Adipose tissue (tissue), 3 donors: ENCODE measurements around the gene RMI2. TPM values are rescaled to one million over a fixed set of nuclear protein-coding genes. Genes with fewer than 3 reads are reported as not detected.
"Not testable (repeated sequence)": the region's sequence is repeated elsewhere in the genome, so short reads cannot be mapped to it uniquely, and the experiment has no call there.

ENCODE experiments used
- H3K27ac ChIP-seq: one replicate; pipeline ENCODE4 v1.5.1; 2013; ENCODE audit warnings: low read depth, low read length
- WGBS, 3 donors: extraction: QIAGEN DNeasy Blood & Tissue Kit; methylation state at CpG; one replicate each; pipeline ENCODE4 v1.1.7; 2013; 5-methylcytosine and 5-hydroxymethylcytosine counted together
- polyA plus RNA-seq, 3 donors: library from polyadenylated mRNA; stranded (reverse); fragments of 200-250 nt; gene quantifications; one replicate each; pipeline ENCODE4 v1.2.3, GENCODE V29; 2013
- donor health status: healthy with polysubstance abuse.
- donor health status: Bipolar disorder and iron deficiency.
- donor health status: healthy.

The RMI2 gene
- polyA plus RNA-seq: under 1 TPM; 0.67 to 0.87 (median 0.67) TPM

DNA sequence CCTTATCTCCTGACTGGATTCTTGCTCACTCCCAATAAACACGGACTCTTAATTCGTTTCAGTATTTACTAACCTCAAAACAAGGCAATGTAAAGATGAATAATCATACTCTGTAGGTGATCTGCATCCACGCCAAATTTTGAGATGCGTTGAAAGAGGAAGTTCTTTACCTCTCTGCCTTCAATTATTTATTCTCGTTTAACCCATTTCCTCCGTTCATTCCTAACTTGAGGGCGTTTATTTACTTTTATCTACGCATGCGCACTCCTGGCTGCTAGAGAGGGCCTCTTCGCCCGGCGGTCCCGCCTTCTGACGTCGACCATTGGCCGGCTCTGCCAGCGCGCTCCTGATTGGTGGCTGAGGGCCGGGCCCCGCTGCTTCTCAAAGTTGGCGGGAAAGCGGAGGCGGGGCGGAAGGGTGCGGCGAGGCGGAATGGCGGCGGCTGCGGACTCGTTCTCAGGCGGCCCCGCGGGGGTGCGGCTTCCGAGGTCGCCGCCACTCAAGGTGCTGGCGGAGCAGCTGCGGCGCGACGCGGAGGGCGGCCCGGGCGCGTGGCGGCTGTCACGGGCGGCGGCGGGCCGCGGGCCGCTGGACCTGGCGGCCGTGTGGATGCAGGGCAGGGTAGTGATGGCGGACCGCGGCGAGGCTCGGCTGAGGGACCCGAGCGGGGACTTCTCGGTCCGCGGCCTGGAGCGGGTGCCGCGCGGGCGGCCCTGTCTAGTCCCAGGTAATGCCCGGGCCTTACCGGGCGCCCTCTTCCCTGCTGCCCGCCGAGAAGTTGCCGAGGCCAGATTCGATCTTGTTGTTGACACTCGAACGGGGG lies at the start of gene RMI2:
TSS of gene RMI2 (plus strand) at position 420 of the 823 bp plus-strand sequence. CDS start at position 433, 13 bp downstream.
- H3K27ac ChIP-seq: no peak within 1 kb of the TSS
- 1% methylated on average over 80 to 82 of the region's 82 CpGs for WGBS, 3 donors

DNA sequence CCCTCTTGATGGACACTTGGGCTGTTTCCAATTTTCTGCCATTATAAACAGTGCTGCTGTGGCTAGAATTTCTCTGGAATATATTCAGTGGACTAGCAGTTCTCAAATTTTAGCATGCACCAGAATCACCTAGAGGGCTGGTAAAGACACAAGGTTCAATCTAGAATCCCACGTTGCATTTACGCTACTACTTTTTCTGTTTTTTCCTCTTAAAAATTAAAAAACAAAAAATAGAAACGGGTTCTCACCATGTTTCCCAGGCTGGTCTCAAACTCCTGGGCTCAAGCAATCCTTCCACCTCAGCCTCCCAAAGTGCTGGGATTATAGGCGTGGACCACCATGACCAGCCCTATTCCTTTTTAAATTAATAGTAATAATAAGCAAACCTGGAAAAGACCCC lies 49.6 kb upstream of the RMI2 start:
- WGBS, 3 donors: 94 to 96% (median 95%) methylated on average over 4 of the region's 4 CpGs
- no peak overlapping the region for H3K27ac ChIP-seq

DNA sequence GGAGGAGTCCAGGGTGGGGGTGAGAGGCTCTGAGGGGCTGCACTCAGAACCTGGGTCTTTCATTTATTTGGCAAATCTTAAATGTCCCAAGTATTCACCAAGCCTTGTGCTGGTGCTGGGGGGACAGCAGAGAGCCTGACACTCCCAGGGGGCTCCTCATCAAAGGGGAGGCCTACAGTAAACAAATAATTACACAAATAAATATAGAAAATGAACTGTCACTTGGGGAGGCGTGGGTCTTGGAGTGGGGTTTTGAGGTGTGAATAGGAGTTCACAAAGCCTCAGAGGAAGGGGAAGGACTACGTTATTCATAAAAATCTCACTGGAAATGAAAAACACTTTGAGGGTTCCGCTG lies 48.9 kb upstream of the RMI2 start:
- no peak overlapping the region for H3K27ac ChIP-seq
- 80 to 85% (median 83%) methylated on average over 3 of the region's 3 CpGs for WGBS, 3 donors

DNA sequence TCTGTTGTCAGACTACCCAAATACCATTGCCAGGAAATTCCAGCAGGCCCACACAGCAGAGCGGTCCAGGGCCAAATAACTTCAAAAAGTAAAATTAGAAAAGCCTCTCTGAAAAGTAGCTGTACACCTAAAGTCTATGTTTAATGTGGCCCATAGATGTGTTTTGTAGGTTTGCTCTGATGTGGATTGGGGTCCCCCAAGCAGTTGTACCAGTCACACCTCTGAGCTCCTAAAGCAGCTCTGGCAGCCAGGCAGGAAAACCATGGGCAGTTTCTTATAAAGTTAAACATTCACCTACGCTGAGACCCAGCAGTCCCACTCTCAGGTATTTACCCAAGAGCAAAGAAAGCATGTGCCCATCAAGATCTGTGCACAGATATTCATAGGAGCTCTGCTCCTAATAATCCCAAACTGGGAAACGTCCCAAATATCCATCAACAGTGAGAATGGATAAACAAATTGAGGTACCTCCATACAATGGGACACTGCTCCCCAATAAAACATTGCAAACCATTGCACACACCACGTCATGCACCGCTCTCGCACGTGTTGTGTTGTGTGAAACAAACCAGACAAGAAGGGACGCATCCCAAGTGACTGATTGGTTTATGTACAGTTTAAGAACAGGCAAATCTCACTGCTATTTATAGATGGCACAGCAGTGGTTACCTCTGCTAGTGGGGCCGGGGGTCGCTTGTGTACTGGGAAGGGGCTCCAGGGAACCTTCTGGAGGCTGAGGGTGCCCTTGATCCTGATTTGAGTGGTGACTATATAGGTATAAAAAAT lies 48.4 kb upstream of the RMI2 start:
- 21 to 60% (median 58%) methylated on average over 10 of the region's 10 CpGs for WGBS, 3 donors
- H3K27ac ChIP-seq: no peak overlapping the region

DNA sequence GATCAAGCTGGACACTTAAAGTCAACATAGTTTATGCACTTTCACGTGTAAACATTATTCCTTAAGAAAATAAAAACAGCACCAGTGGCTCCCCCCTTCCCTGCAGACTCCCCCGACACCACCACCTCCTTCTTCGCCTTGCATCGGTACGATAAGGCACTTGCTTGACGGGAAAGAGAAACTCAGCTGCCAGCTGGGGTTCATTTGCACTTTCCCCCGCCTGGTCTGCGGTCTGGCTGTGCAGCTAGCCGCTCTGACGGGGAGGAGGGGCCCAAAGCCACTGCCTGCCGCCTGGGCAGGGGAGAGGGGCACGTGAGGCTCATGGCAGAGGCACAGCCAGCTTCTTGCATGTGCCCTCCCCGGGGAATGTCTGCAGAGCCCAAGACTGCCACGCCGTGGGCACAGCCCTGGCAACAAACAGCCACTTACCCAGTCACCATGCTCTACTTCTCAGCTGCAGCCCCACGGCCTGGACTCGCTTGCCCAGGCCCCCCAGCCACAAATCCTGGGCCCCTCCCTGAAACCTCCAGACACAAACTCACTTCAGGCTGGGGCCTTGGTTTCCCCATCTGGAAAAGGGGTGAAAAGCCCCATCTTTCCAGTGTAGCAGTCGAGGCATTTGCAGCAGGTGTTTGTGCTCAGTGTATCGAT lies 47.6 kb upstream of the RMI2 start:
- WGBS, 3 donors: 16 to 19% (median 17%) methylated on average over 17 to 19 of the region's 19 CpGs
- no peak overlapping the region for H3K27ac ChIP-seq

DNA sequence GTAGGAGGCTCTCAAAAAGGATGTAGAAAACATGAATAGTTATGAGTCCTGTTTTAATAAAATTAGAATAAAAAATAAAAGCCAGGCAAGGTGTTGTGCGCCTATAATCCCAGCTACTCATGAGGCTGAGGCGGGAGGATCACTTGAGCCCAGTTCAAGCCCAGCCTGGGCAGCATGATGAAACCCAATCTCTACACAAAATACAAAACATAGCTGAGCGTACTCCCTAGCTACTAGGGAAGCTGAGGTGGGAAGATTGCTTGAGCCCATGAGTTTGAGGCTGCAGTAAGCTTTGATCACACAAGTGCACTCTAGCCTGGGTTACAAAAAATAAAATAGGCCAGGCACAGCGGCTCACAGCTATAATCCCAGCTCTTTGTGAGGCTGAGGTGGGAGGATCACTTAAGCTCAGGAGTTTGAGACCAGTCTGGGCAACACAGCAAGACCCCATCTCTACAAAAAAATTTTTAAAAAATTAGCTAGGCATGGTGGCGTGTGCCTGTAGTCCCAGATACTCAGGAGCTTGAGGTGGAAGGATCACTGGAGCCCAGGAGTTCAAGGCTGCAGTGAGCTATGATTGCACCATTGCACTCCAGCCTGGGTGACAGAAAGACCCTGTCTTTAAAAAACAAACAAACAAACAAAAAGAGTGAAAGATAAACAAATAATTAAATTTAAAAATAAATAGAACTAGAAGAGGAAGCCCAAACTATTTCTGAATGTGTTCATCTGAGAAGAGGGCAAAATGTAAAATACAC lies 46.9 kb upstream of the RMI2 start:
- H3K27ac ChIP-seq: no peak overlapping the region

DNA sequence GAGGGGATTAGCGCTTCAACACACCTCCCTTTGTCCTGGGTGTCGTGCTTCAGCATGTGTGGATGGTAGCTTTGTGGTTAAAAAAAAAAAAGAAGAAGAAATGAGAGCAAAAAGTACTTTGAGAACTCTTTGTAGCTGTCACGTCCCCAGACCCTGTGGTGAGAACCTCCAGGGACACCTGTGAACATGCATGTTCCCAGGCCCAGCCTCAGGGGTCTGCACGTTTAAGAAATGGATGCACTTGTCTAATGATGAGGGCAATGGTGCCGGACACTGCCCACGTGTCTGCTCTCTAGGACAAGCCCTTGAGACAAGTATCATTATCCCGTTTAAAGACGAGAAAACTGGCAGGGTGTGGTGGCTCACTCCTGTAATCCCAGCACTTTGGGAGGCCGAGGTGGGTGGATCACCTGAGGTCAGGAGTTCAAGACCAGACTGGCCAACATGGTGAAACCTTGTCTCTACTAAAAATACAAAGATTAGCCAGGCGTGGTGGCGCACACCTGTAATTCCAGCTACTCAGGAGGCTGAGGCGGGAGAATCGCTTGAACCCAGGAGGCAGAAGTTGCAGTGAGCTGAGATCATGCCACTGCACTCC lies 46.2 kb upstream of the RMI2 start:
- H3K27ac ChIP-seq: not testable (repeated sequence)
- WGBS, 3 donors: 80 to 90% (median 84%) methylated on average over 13 of the region's 13 CpGs

More for the DNA sequence above, 46.9 kb upstream of the RMI2 start:
- WGBS, 3 donors: 83 to 94% (median 93%) methylated on average over 5 of the region's 5 CpGs

DNA sequence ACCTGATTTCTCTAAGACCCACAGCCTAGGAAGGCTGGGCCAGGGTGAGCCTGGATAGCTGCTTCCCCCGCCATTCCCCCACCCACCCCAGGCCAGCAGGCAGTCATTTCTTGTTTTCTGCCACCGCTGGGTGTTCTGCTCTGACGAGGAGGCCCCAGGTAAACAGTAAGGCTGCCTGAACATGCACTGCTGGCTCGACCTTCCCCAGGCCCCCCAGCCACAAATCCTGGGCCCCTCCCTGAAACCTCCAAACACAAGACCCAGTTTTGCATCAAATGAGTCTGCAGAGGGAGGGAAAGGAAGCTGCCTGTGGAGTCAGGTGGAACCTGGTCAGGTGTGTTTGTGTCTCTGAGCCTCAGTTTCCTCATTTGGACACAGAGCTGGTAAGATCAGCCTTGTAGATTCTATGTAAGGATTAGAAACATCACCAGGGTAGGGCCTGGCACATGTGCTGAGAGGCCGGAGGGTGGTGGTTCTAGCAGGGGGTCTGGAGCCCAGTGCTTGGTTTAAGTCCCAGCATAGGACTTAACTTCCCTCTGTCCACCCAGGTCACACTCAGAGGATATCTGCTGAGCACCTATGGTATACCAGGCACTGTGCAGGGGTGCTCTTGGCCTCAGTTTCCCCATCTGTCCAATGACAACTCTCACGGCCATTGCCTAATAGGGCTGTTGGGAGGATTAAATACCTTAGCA lies 45.2 kb upstream of the RMI2 start:
- H3K27ac ChIP-seq: no peak overlapping the region
- WGBS, 3 donors: 79 to 85% (median 85%) methylated on average over 6 of the region's 6 CpGs

DNA sequence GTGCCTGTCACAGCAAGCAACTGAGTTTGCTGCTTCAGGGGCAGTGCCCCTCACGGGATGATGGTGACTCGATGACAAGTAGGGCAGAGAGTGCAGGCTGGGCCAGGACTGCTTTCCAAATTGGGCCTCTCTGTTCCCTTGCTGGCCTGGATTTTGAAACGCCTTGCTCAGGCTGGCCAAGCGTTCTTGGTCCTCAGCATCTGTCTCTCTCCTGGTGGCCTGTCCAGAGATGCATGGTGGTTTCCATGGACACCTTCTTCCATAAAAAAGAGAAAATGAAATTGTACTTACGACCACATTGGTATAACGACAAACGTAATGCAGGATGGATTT lies 44.7 kb upstream of the RMI2 start:
- H3K27ac ChIP-seq: no peak overlapping the region
- WGBS, 3 donors: 84 to 96% (median 92%) methylated on average over 7 of the region's 7 CpGs

DNA sequence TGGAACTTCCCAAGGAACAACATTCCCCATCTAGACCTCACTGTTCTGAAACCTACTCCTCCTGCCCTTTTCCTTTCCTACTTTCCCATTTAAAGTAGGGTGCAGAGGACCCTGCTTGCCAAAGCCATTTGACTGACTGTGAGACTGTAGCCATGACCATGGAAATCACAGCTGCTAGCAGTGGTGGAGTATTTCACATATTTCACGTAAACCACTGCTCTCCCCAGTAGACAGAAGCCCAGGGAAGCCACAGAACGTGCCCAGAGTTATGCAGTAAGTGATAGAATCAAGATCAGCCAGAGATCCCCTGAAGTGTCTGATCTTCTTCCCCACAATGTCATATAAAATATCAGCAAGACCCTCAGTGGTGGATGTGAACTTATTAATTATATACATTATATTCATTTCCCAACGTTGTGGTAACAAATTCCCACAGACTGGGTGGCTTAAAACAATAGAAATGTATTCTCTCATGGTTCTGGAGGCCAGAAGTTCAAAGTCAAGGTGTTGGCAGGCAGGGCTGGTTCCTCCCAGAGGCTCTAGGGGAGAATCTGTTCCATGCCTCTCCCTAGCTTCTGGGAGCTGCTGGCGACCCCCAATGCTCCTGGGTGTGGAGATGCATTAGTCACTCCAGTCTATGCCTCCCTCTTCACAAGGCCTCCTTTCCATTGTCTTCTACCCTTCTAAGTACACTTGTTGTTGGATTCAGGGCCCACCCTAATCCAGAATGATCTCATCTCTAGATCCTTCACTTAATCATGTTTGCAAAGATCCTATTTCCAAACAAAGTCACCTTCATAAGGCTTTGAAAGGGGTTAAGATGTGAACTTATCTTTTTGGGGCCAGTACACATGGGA lies 43.4 kb upstream of the RMI2 start:
- H3K27ac ChIP-seq: no peak overlapping the region
- 68 to 76% (median 76%) methylated on average over 4 of the region's 4 CpGs for WGBS, 3 donors

DNA sequence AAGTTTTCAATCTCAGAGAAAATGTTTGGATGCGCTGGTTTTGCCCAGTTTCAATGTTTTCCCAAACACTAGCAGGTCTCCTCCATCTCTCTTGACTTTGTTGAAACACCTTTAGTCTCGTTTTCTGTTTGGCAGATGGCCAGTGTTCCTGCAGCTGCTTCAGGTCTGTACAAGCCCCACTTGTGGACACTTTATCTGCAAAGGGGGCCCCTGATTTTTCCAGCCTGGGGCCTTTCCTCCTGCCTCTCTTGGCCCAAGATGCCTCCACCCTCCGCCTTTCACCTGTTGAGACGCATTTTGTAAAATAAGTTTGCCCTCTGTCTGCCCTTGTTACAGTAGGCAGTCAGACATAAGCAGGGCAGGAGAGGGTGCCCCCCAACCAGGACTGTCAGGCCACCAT lies 42.3 kb upstream of the RMI2 start:
- 44 to 78% (median 75%) methylated on average over 4 of the region's 4 CpGs for WGBS, 3 donors
- no peak overlapping the region for H3K27ac ChIP-seq

DNA sequence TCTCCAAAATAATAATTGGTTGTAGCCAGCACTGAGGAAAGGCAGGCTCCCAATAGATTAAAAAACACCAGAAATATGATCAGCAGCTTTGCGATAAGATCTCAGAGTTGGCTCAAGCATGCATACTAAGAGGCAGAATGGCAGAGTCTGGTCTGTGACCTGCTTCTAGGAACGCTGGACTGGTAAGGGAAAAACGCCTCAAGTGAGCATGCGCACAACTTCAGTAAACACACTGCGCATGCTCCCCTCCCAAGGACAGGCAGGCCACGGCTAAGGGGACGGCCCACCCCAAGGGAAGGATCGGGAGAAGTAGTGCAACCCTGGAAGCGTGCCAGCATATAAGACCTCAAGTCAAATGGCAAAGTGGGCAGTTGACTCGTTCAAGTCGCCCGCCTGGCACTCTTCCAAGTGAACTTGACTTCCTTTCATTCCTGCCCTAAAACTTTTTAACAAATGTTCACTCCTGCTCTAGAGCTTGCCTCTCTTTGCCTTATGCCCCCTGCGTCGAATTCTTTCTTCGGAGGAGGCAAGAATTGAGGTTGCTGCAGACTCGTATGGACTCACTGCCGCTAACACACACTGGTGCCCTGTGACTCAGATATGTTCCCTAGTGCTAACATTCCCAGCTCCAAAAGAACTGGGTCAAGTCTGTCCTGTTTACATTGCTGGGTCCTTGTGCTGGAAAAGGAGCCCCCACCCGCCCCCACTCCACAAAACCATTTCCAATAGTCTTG lies 41.7 kb upstream of the RMI2 start:
- WGBS, 3 donors: 59 to 64% (median 59%) methylated on average over 18 of the region's 18 CpGs
- no peak overlapping the region for H3K27ac ChIP-seq

DNA sequence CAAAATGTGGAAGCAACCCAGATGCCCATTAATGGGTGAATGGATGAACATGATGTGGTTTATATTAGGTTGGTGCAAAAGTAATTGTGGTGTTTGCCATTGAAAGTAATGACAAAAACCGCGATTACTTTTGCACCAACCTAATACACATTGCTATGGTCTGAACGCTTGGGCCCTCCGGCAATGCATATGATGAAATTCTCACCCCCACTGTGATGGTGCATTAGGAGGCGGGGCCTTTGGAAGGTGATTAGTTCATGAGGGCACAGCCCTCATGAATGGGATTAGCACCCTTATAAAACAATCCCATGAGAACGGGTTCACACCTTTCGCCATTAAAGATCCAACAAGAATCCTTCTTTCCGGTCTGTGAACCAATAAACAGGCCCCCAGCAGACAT lies 38.9 kb upstream of the RMI2 start:
- no peak overlapping the region for H3K27ac ChIP-seq
- 80 to 94% (median 86%) methylated on average over 8 of the region's 8 CpGs for WGBS, 3 donors

DNA sequence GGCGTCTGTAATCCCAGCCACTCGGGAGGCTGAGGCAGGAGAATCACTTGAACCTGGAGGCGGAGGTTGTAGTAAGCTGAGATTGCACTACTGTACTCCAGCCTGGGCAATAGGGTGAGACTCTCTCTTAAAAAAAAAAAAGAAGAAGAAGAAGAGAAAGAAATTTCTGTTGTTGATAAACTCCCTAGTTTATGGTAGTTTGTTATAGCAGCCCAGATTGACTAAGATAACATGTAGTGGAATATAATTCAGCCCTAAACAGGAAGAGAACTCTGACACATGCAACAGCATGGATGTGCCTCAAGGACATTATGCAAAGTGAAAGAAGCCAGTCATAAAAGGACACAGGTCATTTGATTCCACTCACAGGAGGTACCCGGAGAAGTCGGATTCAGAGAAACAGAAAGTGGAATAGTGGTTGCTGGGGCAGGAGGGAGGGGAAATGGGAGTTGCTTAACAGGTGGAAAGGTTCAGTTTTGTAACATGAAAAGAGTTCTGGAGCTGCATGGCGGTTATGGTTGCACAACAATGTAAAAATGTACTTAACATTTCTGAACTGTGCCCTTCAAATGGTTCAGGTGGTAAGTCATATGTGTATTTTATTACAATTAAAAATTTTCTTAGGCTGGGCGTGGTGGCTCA lies 38.1 kb upstream of the RMI2 start:
- WGBS, 3 donors: 61 to 77% (median 75%) methylated on average over 7 of the region's 7 CpGs
- H3K27ac ChIP-seq: no peak overlapping the region

DNA sequence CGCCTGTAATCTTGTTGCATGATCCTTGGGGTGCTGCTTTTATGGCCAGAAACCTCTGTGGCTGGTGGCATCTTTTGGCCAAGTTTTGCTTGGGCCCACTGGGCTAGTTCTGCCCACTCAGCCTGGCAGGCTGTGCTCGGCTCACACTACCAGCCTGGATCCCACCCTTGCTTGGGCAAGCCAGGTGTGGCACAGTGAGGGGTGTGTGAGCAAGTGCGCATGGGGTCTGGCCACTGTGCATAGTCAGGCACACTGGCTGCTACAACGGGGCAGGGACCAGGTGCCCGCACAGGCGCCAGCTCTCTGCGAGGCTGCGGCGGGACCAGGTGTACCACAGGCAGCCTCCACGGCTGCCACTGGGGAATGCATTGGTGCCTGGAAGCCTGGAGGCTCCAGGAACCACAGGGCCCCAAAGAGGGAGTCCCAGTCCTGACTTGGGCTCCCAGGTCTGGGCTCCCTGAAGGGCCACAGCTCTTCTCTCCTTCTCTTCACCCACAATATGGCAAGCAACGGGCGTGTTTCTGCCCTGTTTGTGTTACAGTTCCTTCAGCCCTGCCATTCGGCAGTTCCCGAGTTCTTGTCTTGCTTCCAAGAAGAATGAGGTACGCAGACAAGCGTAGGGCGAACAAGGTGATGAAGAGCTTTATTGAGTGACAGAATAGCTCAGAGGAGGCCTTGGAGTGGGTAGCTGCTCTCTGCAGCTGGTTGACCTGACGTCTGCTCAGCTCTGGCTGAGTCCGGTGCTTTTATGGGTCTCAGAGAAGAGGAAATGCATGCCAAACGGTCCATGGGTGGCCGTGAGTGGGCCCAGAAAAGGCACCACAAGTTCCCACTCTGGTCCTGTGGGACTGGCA lies 37.4 kb upstream of the RMI2 start:
- 81 to 93% (median 87%) methylated on average over 21 of the region's 21 CpGs for WGBS, 3 donors
- no peak overlapping the region for H3K27ac ChIP-seq
